Gastroesophageal sphincter (tissue), 3 donors: ENCODE measurements around the gene ERG28.

Experiments used
- POLR2A ChIP-seq, 2 donors: fragments of 450-650 bp; IDR thresholded peaks; one replicate each; pipeline ENCODE4 v1.6.1; 2017; ENCODE audit warnings: antibody characterized with exemption in 2 of 2, mild to moderate bottlenecking in 2 of 2, moderate library complexity in 1 of 2
- POLR2AphosphoS5 ChIP-seq: sonication (generic); formaldehyde crosslinking; IDR thresholded peaks from one replicate; pipeline ENCODE4 v1.6.1; 2017; ENCODE audit warnings: antibody characterized with exemption
- TF ChIP-seq, protein P1 (sequence below), 4 experiments: fragments of 200-600 bp in 2 of 4; fragments of 450-650 bp in 2 of 4; sonication (generic) in 1 of 4; IDR thresholded peaks; one replicate each; pipeline ENCODE4 v1.5.1; 2017 to 2019; ENCODE audit warnings: antibody characterized with exemption in 4 of 4, mild to moderate bottlenecking in 2 of 4, moderate library complexity in 2 of 4

- TF ChIP-seq, protein P1, sequence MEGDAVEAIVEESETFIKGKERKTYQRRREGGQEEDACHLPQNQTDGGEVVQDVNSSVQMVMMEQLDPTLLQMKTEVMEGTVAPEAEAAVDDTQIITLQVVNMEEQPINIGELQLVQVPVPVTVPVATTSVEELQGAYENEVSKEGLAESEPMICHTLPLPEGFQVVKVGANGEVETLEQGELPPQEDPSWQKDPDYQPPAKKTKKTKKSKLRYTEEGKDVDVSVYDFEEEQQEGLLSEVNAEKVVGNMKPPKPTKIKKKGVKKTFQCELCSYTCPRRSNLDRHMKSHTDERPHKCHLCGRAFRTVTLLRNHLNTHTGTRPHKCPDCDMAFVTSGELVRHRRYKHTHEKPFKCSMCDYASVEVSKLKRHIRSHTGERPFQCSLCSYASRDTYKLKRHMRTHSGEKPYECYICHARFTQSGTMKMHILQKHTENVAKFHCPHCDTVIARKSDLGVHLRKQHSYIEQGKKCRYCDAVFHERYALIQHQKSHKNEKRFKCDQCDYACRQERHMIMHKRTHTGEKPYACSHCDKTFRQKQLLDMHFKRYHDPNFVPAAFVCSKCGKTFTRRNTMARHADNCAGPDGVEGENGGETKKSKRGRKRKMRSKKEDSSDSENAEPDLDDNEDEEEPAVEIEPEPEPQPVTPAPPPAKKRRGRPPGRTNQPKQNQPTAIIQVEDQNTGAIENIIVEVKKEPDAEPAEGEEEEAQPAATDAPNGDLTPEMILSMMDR (IDR thresholded peaks at IDR 0.05) = no peak
- TF ChIP-seq POLR2A (IDR thresholded peaks at IDR 0.05) = no peak
- no peak for TF ChIP-seq POLR2AphosphoS5
These were observed 15.6 kb downstream of the ERG28 start for GRCh38 chr14:75645056-75645455.
